Karpas-422 (cell line): ENCODE data around the gene GPR162. TPM values are rescaled to one million over a fixed set of nuclear protein-coding genes. Genes with fewer than 3 reads are reported as not detected.

Source experiments
- DNase-seq: peaks from one replicate; pipeline ENCODE4 v3.0.0-alpha.2; 2015
- H2AFZ ChIP-seq: fragments of 200-600 bp; sonication (generic); 2 replicates; pipeline ENCODE4 v1.6.1; 2014; ENCODE audit warnings: antibody characterized with exemption, low read length, mixed read lengths
- H3K27ac ChIP-seq: fragments of 200-600 bp; sonication (generic); 2 replicates; pipeline ENCODE4 v1.5.1; 2014; ENCODE audit warnings: mild to moderate bottlenecking, low read length, moderate library complexity
- H3K27me3 ChIP-seq: fragments of 200-600 bp; sonication (generic); 2 replicates; pipeline ENCODE4 v1.6.1; 2014; ENCODE audit warnings: low read length, mixed read lengths
- H3K36me3 ChIP-seq: fragments of 200-600 bp; sonication (generic); 2 replicates; pipeline ENCODE4 v1.6.1; 2014; ENCODE audit warnings: low read length, mixed read lengths; ENCODE audit not compliant: insufficient read depth
- H3K4me1 ChIP-seq: fragments of 200-600 bp; sonication (generic); 2 replicates; pipeline ENCODE4 v1.6.1; 2014; ENCODE audit warnings: mild to moderate bottlenecking, low read length, mixed read lengths
- H3K4me2 ChIP-seq: fragments of 200-600 bp; sonication (generic); 2 replicates; pipeline ENCODE4 v1.6.1; 2014; ENCODE audit warnings: low read length, low read depth, mild to moderate bottlenecking; ENCODE audit not compliant: poor library complexity, severe bottlenecking
- H3K4me3 ChIP-seq: fragments of 200-600 bp; sonication (generic); 2 replicates; pipeline ENCODE4 v1.5.1; 2014; ENCODE audit warnings: mild to moderate bottlenecking, antibody characterized with exemption, low read length, mixed read lengths
- H3K79me2 ChIP-seq: fragments of 200-600 bp; sonication (generic); 2 replicates; pipeline ENCODE4 v1.6.1; 2014; ENCODE audit warnings: mild to moderate bottlenecking, low read length, mixed read lengths
- H3K9ac ChIP-seq: fragments of 200-600 bp; sonication (generic); 2 replicates; pipeline ENCODE4 v1.6.0; 2014; ENCODE audit warnings: low read length
- H3K9me2 ChIP-seq: fragments of 200-600 bp; sonication (generic), shearing (Covaris generic); replicated peaks from 2 replicates; pipeline ENCODE4 v1.6.0; 2014; ENCODE audit warnings: mild to moderate bottlenecking, low read length, moderate library complexity; ENCODE audit not compliant: insufficient read depth
- H3K9me3 ChIP-seq: fragments of 300-700, 200-600 bp; sonication (generic); 2 replicates; pipeline ENCODE4 v1.6.1; 2014; ENCODE audit warnings: low read length, mixed read lengths
- H4K20me1 ChIP-seq: fragments of 200-600 bp; sonication (generic); 2 replicates; pipeline ENCODE4 v1.6.1; 2014; ENCODE audit warnings: mild to moderate bottlenecking, antibody characterized with exemption, low read length, low read depth; ENCODE audit not compliant: insufficient read depth
- total RNA-seq: library from RNA; depleted of rRNA; stranded (reverse); fragments of >200 nt; shearing (Covaris generic); gene quantifications from 2 replicates; pipeline ENCODE4 v1.2.3, GENCODE V29; 2014; ENCODE audit warnings: low replicate concordance

GPR162 gene
- total RNA-seq, 1 experiment from 2014 or later = not detected

- Histone ChIP-seq H3K9me2 (no peaks in the 10 kb centered on the region), H3K4me1 (peaks cover 43% of the 10 kb centered on the region), H3K36me3 (no peaks in the 10 kb centered on the region), H3K4me3 (peak overlapping the region; percentile 76), H3K4me2 (peak overlapping the region; percentile 93), H3K27ac (no peak overlapping the region), H3K79me2 (no peaks in the 10 kb centered on the region), H2AFZ (peak overlapping the region; percentile 99), H4K20me1 (no peaks in the 10 kb centered on the region), H3K9ac (peak overlapping the region; percentile 83), H3K9me3 (no peaks in the 10 kb centered on the region), H3K27me3 (no peaks in the 10 kb centered on the region)
- DNase-seq = peak; percentile 72
Measured at GRCh38 chr12:6828781-6829535, 7.3 kb downstream of the GPR162 start.

- Histone ChIP-seq H3K4me1 (peaks cover 46% of the 10 kb centered on the region), H3K4me3 (peak overlapping the region; percentile 76), H3K9me3 (no peaks in the 10 kb centered on the region), H3K27ac (no peak overlapping the region), H3K9me2 (no peaks in the 10 kb centered on the region), H3K4me2 (peak overlapping the region; percentile 93), H2AFZ (peak overlapping the region; percentile 99), H3K9ac (peak overlapping the region; percentile 83), H3K36me3 (no peaks in the 10 kb centered on the region), H4K20me1 (no peaks in the 10 kb centered on the region), H3K27me3 (no peaks in the 10 kb centered on the region), H3K79me2 (no peaks in the 10 kb centered on the region)
- no peak for DNase-seq
Measured at GRCh38 chr12:6829536-6830220, 8.1 kb downstream of the GPR162 start.

GRCh38 chr12:6830286-6830890 lies 8.8 kb downstream of the GPR162 start:
- Histone ChIP-seq H3K4me2 (peak overlapping the region; percentile 93), H4K20me1 (no peaks in the 10 kb centered on the region), H3K27me3 (no peaks in the 10 kb centered on the region), H3K4me3 (peak overlapping the region; percentile 76; the same call in 1 of the 2 replicates), H3K27ac (no peak overlapping the region), H3K9ac (peak overlapping the region; percentile 83), H3K4me1 (peaks cover 46% of the 10 kb centered on the region), H2AFZ (no peak overlapping the region), H3K9me2 (no peaks in the 10 kb centered on the region), H3K36me3 (no peaks in the 10 kb centered on the region), H3K9me3 (no peaks in the 10 kb centered on the region), H3K79me2 (no peaks in the 10 kb centered on the region)
- no peak for DNase-seq

GRCh38 chr12:6830999-6831398 lies 9.4 kb downstream of the GPR162 start:
- Histone ChIP-seq H3K9me2 (no peaks in the 10 kb centered on the region), H2AFZ (no peak overlapping the region), H3K9me3 (no peaks in the 10 kb centered on the region), H3K27me3 (no peaks in the 10 kb centered on the region), H3K4me1 (peaks cover 49% of the 10 kb centered on the region), H3K9ac (no peak overlapping the region), H3K27ac (no peak overlapping the region), H3K4me2 (no peak overlapping the region), H3K36me3 (no peaks in the 10 kb centered on the region), H3K79me2 (no peaks in the 10 kb centered on the region), H4K20me1 (no peaks in the 10 kb centered on the region), H3K4me3 (no peak overlapping the region)
- no peak for DNase-seq

GRCh38 chr12:6831450-6831995 lies 9.9 kb downstream of the GPR162 start:
- H3K4me2 ChIP-seq = peak overlapping the region; percentile 42
- no peaks in the 10 kb centered on the region for H3K27me3 ChIP-seq
- H4K20me1 ChIP-seq = no peaks in the 10 kb centered on the region
- H3K9ac ChIP-seq = 0 out of 2 replicates have a peak overlapping the region, but pooled peaks have one; percentile 15
- H3K9me3 ChIP-seq = no peaks in the 10 kb centered on the region
- H3K4me1 ChIP-seq = peaks cover 50% of the 10 kb centered on the region
- no peak overlapping the region for H3K4me3 ChIP-seq
- H3K9me2 ChIP-seq = no peaks in the 10 kb centered on the region
- no peaks in the 10 kb centered on the region for H3K36me3 ChIP-seq
- H2AFZ ChIP-seq = no peak overlapping the region
- DNase-seq = no peak
- no peak overlapping the region for H3K27ac ChIP-seq
- H3K79me2 ChIP-seq = no peaks in the 10 kb centered on the region

GRCh38 chr12:6832125-6832524 lies 10.5 kb downstream of the GPR162 start:
- Histone ChIP-seq H3K36me3 (no peaks in the 10 kb centered on the region), H4K20me1 (no peaks in the 10 kb centered on the region), H3K4me2 (peak overlapping the region; percentile 42), H2AFZ (no peak overlapping the region), H3K9me3 (no peaks in the 10 kb centered on the region), H3K9me2 (no peaks in the 10 kb centered on the region), H3K4me3 (no peak overlapping the region), H3K27me3 (no peaks in the 10 kb centered on the region), H3K79me2 (no peaks in the 10 kb centered on the region), H3K4me1 (peaks cover 47% of the 10 kb centered on the region), H3K9ac (0 out of 2 replicates have a peak overlapping the region, but pooled peaks have one; percentile 17), H3K27ac (no peak overlapping the region)
- DNase-seq = no peak

- H3K9me3 ChIP-seq = no peaks in the 10 kb centered on the region
- H3K4me1 ChIP-seq = peaks cover 48% of the 10 kb centered on the region
- no peak overlapping the region for H3K27ac ChIP-seq
- no peaks in the 10 kb centered on the region for H3K79me2 ChIP-seq
- H3K27me3 ChIP-seq = no peaks in the 10 kb centered on the region
- no peaks in the 10 kb centered on the region for H3K36me3 ChIP-seq
- no peaks in the 10 kb centered on the region for H3K9me2 ChIP-seq
- H2AFZ ChIP-seq = no peak overlapping the region
- H3K9ac ChIP-seq = no peak overlapping the region
- H3K4me3 ChIP-seq = no peak overlapping the region
- no peak for DNase-seq
- no peak overlapping the region for H3K4me2 ChIP-seq
- no peaks in the 10 kb centered on the region for H4K20me1 ChIP-seq
Measured at GRCh38 chr12:6833189-6833890, 11.7 kb downstream of the GPR162 start.
